Right lobe of liver (tissue), 4 donors: ENCODE results near the gene SUFU.

ENCODE experiments used
- CTCF ChIP-seq, 4 donors: fragments of 200-600 bp in 3 of 4; fragments of 450-650 bp in 1 of 4; IDR thresholded peaks; one replicate each; pipeline versions ENCODE4 v1.5.1 to v1.8.0; 2016 to 2022; ENCODE audit warnings: antibody characterized with exemption in 4 of 4, mild to moderate bottlenecking in 2 of 4
- POLR2A ChIP-seq: fragments of 450-650 bp; IDR thresholded peaks from one replicate; pipeline ENCODE4 v1.6.1; 2017; ENCODE audit warnings: antibody characterized with exemption, mild to moderate bottlenecking
- donor health status: DM: no; HTN: no; CAD: no.
- donor health status: DM: no; HTN: no; CAD: no.
- donor health status: DM: no; HTN: yes; CAD: no.

- TF ChIP-seq CTCF (IDR thresholded peaks at IDR 0.05), result no peak
- TF ChIP-seq POLR2A, result no peak
These were observed 128.0 kb downstream of the SUFU start for GRCh38 chr10:102631525-102632393.
